HuH-7.5 (cell line): ENCODE measurements around the gene CELF4.

ENCODE experiments used
- DNase-seq: peaks from one replicate; pipeline ENCODE4 v3.0.0; 2011; ENCODE audit warnings: low spot score

CELF4 gene

DNA sequence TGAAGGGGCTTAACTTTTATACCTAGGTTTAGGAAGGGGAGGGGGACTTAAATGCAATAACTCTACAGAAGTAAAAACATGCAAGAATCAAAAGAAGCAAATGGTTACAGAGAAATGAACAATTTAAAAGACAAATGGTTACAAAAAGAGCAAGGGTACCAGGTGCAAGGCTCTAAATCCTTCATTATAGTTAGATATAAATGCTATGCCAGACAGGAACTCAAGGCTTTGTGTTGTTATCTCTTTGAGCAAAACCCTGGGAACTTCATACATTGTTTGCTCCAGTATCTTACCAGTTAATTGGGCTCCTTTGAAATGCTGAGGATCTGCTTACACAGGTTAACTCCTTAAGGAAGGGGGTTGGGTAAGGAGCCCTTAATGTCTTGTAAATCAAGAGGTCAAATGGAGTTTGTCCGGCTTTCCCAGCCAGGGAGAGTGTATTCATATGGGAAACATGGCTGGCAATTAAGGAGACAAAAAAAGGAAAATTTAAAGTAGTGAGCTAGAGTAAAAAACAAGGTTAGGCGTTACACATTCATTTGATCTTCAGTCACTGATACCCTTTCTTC is 347.5 kb downstream of the CELF4 start:
- no peak for DNase-seq

DNA sequence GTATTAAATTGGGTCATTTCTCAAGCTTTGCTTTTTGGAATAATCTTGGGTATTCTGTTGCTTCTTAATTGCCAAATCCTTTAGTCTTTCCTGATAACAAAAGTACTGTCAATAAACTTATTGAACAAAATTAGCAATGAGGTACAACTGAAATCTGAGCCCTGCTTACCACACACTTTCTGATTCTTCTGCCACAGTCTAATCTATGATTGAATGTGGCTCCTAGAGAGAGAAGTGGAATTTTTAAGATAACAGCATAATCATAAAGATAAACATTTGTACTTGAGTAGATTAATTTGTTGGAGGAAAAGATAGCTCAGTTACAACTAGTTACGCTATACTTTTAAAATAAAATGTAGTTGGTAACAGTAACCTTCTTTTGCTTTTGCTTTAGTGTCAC is 354.8 kb downstream of the CELF4 start:
- DNase-seq = no peak

- DNase-seq = no peak
These were observed 358.3 kb downstream of the CELF4 start for GRCh38 chr18:37207343-37207742.

DNA sequence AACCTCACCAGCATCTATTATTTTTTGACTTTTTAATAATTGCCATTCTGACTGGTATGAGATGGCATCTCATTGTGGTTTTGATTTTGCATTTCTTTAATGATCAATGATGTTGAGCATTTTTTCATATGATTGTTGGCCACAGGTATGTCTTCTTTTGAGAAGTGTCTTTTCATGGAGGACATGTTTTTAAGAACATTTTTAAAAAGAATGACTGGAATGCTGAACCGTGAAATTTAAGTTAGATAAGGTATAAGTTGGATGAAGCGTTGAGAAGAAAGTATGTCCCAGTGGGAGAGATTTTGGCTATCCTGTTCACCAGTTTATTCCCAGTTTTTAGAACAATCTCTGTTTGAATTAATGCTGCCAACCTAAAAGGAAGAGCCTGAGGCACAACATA is 365.9 kb downstream of the CELF4 start:
- no peak for DNase-seq
